PC-3 (cell line): ENCODE measurements around the gene HEPN1.

Experiments
- EZH2phosphoT487 ChIP-seq: fragments of 300-600 bp; sonication (generic); IDR thresholded peaks from 2 replicates; pipeline ENCODE4 v1.6.1; 2018; ENCODE audit warnings: mild to moderate bottlenecking, antibody characterized with exemption, low read length, borderline replicate concordance
- TF ChIP-seq, protein P1 (sequence below): fragments of 300-600 bp; sonication (generic); conservative IDR thresholded peaks from 2 replicates; pipeline ENCODE4 v1.5.1; 2017; ENCODE audit warnings: antibody characterized with exemption, low read depth, mild to moderate bottlenecking, low read length

DNA sequence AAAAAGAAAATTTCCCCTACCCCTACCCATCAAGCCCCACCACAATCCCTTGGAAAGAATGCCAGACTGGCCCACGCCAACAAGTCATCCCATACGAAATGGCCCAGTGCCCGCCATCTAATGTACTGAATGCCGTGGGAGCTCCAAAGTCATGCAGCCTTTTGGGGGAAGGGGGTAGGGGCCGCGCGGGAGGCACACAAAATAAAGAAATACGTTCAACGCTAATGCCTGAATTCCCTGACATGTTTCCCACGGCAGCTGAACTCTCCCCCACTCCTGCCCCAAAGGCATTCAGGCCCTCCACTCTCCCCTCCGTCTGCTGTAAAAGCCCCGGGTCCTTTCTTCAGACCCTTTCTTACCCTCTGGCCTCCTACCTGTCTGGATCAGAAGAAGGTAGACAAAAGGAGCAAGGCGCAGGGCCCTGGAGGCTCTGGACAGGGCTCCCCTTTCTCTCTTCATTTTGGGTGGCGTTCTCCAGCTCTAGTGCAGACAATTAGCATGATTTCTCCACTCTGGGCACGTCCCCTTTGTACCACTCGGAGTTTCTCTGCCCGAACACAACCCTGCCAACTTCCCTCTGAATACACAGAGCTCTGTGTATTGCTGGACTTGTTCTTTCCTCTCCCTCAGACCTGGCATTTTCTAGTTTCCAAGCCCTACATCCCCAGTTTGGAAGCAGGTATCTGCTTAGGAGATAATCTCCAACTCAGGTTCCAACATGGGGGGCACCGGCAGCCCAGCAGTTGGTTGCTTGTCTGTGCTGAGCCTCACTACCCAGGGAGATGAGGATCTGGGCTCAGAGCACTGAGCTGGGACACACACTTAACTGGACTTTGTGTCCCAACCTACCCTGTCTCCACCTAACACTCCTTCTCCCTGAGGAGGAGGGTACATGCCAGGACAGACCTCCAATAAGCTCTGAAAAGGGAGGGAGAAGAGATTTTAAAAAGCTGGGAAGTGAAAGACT, 16.8 kb downstream of the HEPN1 start, which contains the start of gene HEPACAM:
- TF ChIP-seq EZH2phosphoT487 = no peak
- TF ChIP-seq, protein P1, sequence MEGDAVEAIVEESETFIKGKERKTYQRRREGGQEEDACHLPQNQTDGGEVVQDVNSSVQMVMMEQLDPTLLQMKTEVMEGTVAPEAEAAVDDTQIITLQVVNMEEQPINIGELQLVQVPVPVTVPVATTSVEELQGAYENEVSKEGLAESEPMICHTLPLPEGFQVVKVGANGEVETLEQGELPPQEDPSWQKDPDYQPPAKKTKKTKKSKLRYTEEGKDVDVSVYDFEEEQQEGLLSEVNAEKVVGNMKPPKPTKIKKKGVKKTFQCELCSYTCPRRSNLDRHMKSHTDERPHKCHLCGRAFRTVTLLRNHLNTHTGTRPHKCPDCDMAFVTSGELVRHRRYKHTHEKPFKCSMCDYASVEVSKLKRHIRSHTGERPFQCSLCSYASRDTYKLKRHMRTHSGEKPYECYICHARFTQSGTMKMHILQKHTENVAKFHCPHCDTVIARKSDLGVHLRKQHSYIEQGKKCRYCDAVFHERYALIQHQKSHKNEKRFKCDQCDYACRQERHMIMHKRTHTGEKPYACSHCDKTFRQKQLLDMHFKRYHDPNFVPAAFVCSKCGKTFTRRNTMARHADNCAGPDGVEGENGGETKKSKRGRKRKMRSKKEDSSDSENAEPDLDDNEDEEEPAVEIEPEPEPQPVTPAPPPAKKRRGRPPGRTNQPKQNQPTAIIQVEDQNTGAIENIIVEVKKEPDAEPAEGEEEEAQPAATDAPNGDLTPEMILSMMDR = no peak
